Neuronal stem cell (in vitro differentiated cells): ENCODE measurements around the gene SETD7.

Experiments used
- DNase-seq: peaks from one replicate; pipeline ENCODE4 v3.0.0-alpha.2; 2013; ENCODE audit warnings: low spot score
- H2AFZ ChIP-seq: one replicate; pipeline ENCODE4 v1.6.1; 2013; ENCODE audit warnings: mild to moderate bottlenecking, low read length, inconsistent platforms
- H2AK5ac ChIP-seq: 2 replicates; pipeline ENCODE4 v1.6.1; 2013; ENCODE audit warnings: low read depth, mild to moderate bottlenecking, inconsistent platforms, low read length, moderate library complexity, mixed read lengths
- H2BK120ac ChIP-seq: 2 replicates; pipeline ENCODE4 v1.6.1; 2013; ENCODE audit warnings: low read depth, mild to moderate bottlenecking, inconsistent platforms, low read length, moderate library complexity, mixed read lengths
- H2BK12ac ChIP-seq: one replicate; pipeline ENCODE4 v1.6.1; 2013; ENCODE audit warnings: low read length, inconsistent platforms
- H2BK15ac ChIP-seq: 2 replicates; pipeline ENCODE4 v1.6.1; 2013; ENCODE audit warnings: mild to moderate bottlenecking, low read length, inconsistent platforms, mixed read lengths
- H2BK5ac ChIP-seq: one replicate; pipeline ENCODE4 v1.6.1; 2013; ENCODE audit warnings: inconsistent platforms, mild to moderate bottlenecking, low read length, moderate library complexity
- H3K14ac ChIP-seq: one replicate; pipeline ENCODE4 v1.6.1; 2013; ENCODE audit warnings: low read length, inconsistent platforms
- H3K18ac ChIP-seq: 2 replicates; pipeline ENCODE4 v1.6.1; 2013; ENCODE audit warnings: low read length, inconsistent platforms
- H3K23ac ChIP-seq: 2 replicates; pipeline ENCODE4 v1.6.1; 2013; ENCODE audit warnings: low read depth, mild to moderate bottlenecking, mixed read lengths, low read length, inconsistent platforms; ENCODE audit not compliant: poor library complexity
- H3K27ac ChIP-seq: replicated peaks from 3 replicates; pipeline ENCODE4 v1.5.1; 2013; ENCODE audit warnings: low read length, inconsistent platforms
- H3K27me3 ChIP-seq, 3 experiments: 2 replicates each; pipeline ENCODE4 v1.6.1; 2013; ENCODE audit warnings: low read length in 3 of 3, mild to moderate bottlenecking in 2 of 3, inconsistent platforms in 1 of 3, low read depth in 1 of 3, mixed read lengths in 1 of 3, moderate library complexity in 1 of 3; ENCODE audit not compliant: control insufficient read depth in 3 of 3, insufficient read depth in 3 of 3
- H3K36me3 ChIP-seq, 2 donors: replicated peaks in 1 of 2; 2 replicates each; pipeline ENCODE4 v1.6.1; 2013; ENCODE audit warnings: low read length in 2 of 2; ENCODE audit not compliant: control insufficient read depth in 2 of 2, insufficient read depth in 2 of 2
- H3K4ac ChIP-seq: 2 replicates; pipeline ENCODE4 v1.6.1; 2013; ENCODE audit warnings: inconsistent platforms, mild to moderate bottlenecking, low read length, moderate library complexity
- H3K4me1 ChIP-seq, 2 donors: 1 replicate in 1 of 2; 2 replicates in 1 of 2; pipeline ENCODE4 v1.6.1; 2013; ENCODE audit warnings: low read length in 2 of 2, low read depth in 1 of 2; ENCODE audit not compliant: control insufficient read depth in 2 of 2, insufficient read depth in 1 of 2
- H3K4me2 ChIP-seq: one replicate; pipeline ENCODE4 v1.6.1; 2013; ENCODE audit warnings: mild to moderate bottlenecking, low read length, inconsistent platforms; ENCODE audit not compliant: insufficient read depth, poor library complexity, severe bottlenecking
- H3K4me3 ChIP-seq, 2 donors: 2 replicates each; pipeline ENCODE4 v1.5.1; 2013; ENCODE audit warnings: low read length in 2 of 2, mild to moderate bottlenecking in 2 of 2, inconsistent platforms in 1 of 2, moderate library complexity in 1 of 2
- H3K79me1 ChIP-seq: one replicate; pipeline ENCODE4 v1.6.1; 2013; ENCODE audit warnings: low read depth, mild to moderate bottlenecking, inconsistent platforms, low read length, moderate library complexity
- H3K9ac ChIP-seq: one replicate; pipeline ENCODE4 v1.6.1; 2013; ENCODE audit warnings: mild to moderate bottlenecking, low read depth, low read length, inconsistent platforms; ENCODE audit not compliant: poor library complexity
- H3K9me3 ChIP-seq, 2 donors: replicated peaks in 1 of 2; 2 replicates each; pipeline versions ENCODE3 to v1.6.1; 2013; ENCODE audit warnings: low read length in 2 of 2, mild to moderate bottlenecking in 2 of 2, inconsistent platforms in 1 of 2, low read depth in 1 of 2, mixed read lengths in 1 of 2, moderate library complexity in 1 of 2; ENCODE audit not compliant: control insufficient read depth in 2 of 2, insufficient read depth in 1 of 2
- H4K8ac ChIP-seq: one replicate; pipeline ENCODE4 v1.6.1; 2013; ENCODE audit warnings: low read depth, mild to moderate bottlenecking, inconsistent platforms, low read length, moderate library complexity
- H4K91ac ChIP-seq: one replicate; pipeline ENCODE4 v1.6.1; 2013; ENCODE audit warnings: low read length, low read depth, mild to moderate bottlenecking, inconsistent platforms; ENCODE audit not compliant: poor library complexity
- WGBS, 2 donors: extraction: QIAGEN DNeasy Blood & Tissue Kit; methylation state at CpG; one replicate each; pipeline ENCODE4 v1.1.7; 2013; ENCODE audit warnings: missing lambda C conversion rate in 2 of 2, mixed read lengths in 1 of 2; ENCODE audit not compliant: insufficient read length in 2 of 2, insufficient replicate concordance in 1 of 2; ENCODE audit errors: extremely low coverage in 2 of 2; 5-methylcytosine and 5-hydroxymethylcytosine counted together

Gene SETD7

DNA sequence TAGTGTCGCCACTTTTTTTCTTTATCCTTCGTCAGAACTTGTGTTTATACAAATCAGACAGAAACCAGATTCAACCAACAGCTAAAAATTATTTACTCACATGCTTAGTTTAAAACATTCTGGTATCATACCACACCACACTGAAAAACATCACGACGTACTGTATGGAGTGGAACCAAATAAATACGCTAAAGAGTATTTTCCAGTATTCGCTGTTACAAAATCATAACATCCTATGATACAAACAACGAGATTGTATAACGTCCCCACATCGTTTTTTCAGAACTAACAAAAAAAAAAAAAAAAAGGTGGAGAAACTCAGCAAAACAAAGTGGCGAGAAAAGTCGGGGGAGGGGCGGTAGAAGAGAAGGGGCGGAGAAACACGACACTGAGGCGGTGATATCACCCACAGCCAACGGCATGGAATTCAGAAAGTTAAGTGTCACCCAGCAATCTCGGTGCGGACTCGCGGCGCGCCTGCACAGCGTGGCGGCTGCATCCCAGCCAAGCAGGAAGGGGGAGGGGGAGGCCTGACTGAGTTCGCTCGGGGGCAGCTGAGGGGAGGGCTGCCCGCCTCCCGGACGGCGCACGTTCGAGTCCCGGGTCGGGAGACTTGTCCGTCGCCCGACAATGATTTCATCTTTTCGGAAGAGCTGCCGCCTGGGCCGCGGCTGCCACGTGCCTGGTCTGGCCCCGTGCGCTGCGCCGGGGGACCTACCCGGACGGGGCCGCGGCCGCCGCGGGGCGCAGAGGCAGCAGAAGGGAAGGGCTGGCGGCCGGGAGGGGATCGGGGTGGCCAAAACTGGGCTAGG, 920 bp downstream of the SETD7 start:
- Histone ChIP-seq H4K8ac (no peak overlapping the region), H3K18ac (peak overlapping the region; percentile 99), H3K23ac (peak overlapping the region; percentile 67), H3K4me1 (peaks cover 12 to 20% of the 10 kb centered on the region in 2 donors), H2BK5ac (peak overlapping the region; percentile 84), H2BK15ac (no peak overlapping the region), H3K36me3 (no peaks in the 10 kb centered on the region), H3K9me3 (no peaks in the 10 kb centered on the region), H2AK5ac (peak overlapping the region; percentile 60), H3K4ac (no peak overlapping the region), H2AFZ (peak overlapping the region; percentile 94), H3K27me3 (peaks cover 7 to 31% (median 28%) of the 10 kb centered on the region in 3 experiments), H2BK12ac (no peak overlapping the region), H3K4me2 (peak overlapping the region; percentile 95), H3K9ac (peak overlapping the region; percentile 96), H3K4me3 (peak overlapping the region; percentile 63 to 97), H3K27ac (no peak overlapping the region), H4K91ac (peak overlapping the region; percentile 48), H3K14ac (peak overlapping the region; percentile 85), H2BK120ac (peak overlapping the region; percentile 27), H3K79me1 (no peaks in the 10 kb centered on the region)
- peak; percentile 69 for DNase-seq
- no CpG with 5 or more reads among the region's 57 CpGs for WGBS, 2 donors

DNA sequence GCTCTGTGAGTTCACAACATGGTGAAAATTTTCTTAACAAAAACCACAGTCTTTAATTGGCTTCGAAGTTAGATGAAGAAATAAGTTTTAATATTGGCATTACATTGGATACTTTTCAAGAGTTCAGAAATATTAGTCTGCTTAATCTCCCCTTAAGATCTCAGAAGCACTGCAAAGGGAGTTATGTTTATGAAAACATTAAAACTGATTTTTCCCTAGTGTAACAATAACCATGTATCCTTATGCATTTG, 1.5 kb downstream of the SETD7 start:
- no peak overlapping the region for H4K8ac ChIP-seq
- no peak overlapping the region for H3K23ac ChIP-seq
- H2AK5ac ChIP-seq = no peak overlapping the region
- H3K4ac ChIP-seq = no peak overlapping the region
- no peak overlapping the region for H2BK120ac ChIP-seq
- H2BK12ac ChIP-seq = no peak overlapping the region
- H3K4me1 ChIP-seq = peaks cover 12 to 19% of the 10 kb centered on the region in 2 donors
- H3K36me3 ChIP-seq = no peaks in the 10 kb centered on the region
- H3K4me3 ChIP-seq = peak overlapping the region in 1 of 2 donors; percentile 63
- no peaks in the 10 kb centered on the region for H3K79me1 ChIP-seq
- WGBS, 2 donors = no CpG with 5 or more reads among the region's 1 CpG
- H2BK5ac ChIP-seq = no peak overlapping the region
- peak overlapping the region; percentile 95 for H3K4me2 ChIP-seq
- no peak overlapping the region for H3K9ac ChIP-seq
- peak overlapping the region; percentile 94 for H2AFZ ChIP-seq
- no peaks in the 10 kb centered on the region for H3K9me3 ChIP-seq
- H3K18ac ChIP-seq = no peak overlapping the region
- peaks cover 7 to 31% (median 24%) of the 10 kb centered on the region in 3 experiments for H3K27me3 ChIP-seq
- H3K27ac ChIP-seq = no peak overlapping the region
- no peak for DNase-seq
- H4K91ac ChIP-seq = no peak overlapping the region
- H3K14ac ChIP-seq = no peak overlapping the region
- H2BK15ac ChIP-seq = no peak overlapping the region

DNA sequence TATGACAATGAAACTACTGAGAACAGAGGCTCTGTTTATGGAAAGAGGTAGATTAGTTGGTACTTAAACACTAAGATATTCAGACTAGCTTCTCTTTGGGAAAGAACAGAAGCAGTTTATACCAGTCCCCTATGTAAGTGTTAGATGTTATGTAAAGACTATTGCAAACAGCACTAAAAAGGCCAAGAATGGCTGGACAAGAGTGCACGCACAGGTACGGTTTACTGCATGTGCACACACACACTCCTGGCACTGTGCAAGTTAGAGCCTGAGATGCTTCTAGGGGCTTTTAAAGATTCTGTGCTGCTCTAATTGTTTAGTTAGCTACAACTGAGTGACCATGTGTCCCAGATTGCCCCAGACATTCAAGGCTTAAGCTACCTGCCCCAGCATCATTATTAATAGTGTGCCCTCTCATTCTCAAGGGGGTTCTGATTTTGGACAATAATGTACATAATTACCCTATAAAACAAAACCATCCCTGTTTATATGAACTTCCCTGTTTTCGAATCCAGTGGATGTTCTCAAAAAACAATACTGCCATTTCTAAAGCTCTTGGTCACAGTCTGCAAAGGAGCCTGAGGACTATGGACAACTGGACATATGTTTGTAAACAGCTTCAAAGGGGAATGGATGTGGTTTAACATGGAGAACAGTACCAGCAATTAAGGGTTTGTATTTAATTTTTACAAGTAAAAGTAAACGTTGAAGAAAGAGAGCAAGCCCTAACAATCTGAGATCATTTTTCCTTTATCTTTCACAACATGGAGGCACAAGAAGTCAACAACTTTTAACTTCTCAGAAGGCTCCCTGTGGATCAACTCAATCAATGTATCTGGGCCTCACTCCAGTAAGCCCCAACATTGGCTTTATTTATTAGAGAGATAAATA, 2.0 kb downstream of the SETD7 start:
- no peak overlapping the region for H2BK120ac ChIP-seq
- H4K8ac ChIP-seq = no peak overlapping the region
- H3K9ac ChIP-seq = no peak overlapping the region
- H3K9me3 ChIP-seq = no peaks in the 10 kb centered on the region
- WGBS, 2 donors = no CpG with 5 or more reads among the region's 4 CpGs
- no peak overlapping the region for H4K91ac ChIP-seq
- no peak overlapping the region for H3K14ac ChIP-seq
- no peak overlapping the region for H2BK5ac ChIP-seq
- H3K4me1 ChIP-seq = peaks cover 12 to 19% of the 10 kb centered on the region in 2 donors
- no peak overlapping the region for H3K23ac ChIP-seq
- H2AK5ac ChIP-seq = no peak overlapping the region
- H3K4me2 ChIP-seq = no peak overlapping the region
- H3K4me3 ChIP-seq = peak overlapping the region in 1 of 2 donors; percentile 63
- H3K27me3 ChIP-seq = peaks cover 7 to 27% (median 18%) of the 10 kb centered on the region in 3 experiments
- no peak overlapping the region for H3K27ac ChIP-seq
- no peak overlapping the region for H2BK15ac ChIP-seq
- H2AFZ ChIP-seq = no peak overlapping the region
- H3K79me1 ChIP-seq = no peaks in the 10 kb centered on the region
- H2BK12ac ChIP-seq = no peak overlapping the region
- H3K18ac ChIP-seq = no peak overlapping the region
- H3K36me3 ChIP-seq = no peaks in the 10 kb centered on the region
- H3K4ac ChIP-seq = no peak overlapping the region
- no peak for DNase-seq
